CD4-positive, alpha-beta memory T cell (primary cell): ENCODE measurements around the gene RORC. TPM values are rescaled to one million over a fixed set of nuclear protein-coding genes. Genes with fewer than 3 reads are reported as not detected.

Experiments used
- CTCF ChIA-PET: fragments of 350-600 bp; sonication (Branson Sonifier 250); formaldehyde crosslinking; loops from one replicate; lab custom pipeline; 2021; ENCODE audit warnings: inconsistent platforms; ENCODE audit not compliant: partially characterized antibody; lab: Charles Lee
- POLR2A ChIA-PET: fragments of 350-600 bp; sonication (Branson Sonifier 250); formaldehyde crosslinking; loops from one replicate; lab custom pipeline; 2021; ENCODE audit not compliant: partially characterized antibody; lab: Charles Lee
- DNase-seq, 5 donors: peaks; one replicate each; pipeline versions ENCODE4 v3.0.0 to v3.0.0-alpha.2; 2020 to 2022; ENCODE audit warnings: mixed read lengths in 1 of 5
- H3K27ac ChIP-seq: one replicate; pipeline ENCODE4 v1.7.0; 2013; ENCODE audit warnings: low read depth, low read length
- H3K27me3 ChIP-seq: 2 replicates; pipeline ENCODE4 v1.7.0; 2013; ENCODE audit warnings: mild to moderate bottlenecking, low read length, moderate library complexity; ENCODE audit not compliant: insufficient read depth
- H3K36me3 ChIP-seq: 2 replicates; pipeline ENCODE4 v1.7.0; 2013; ENCODE audit warnings: mild to moderate bottlenecking, low read length, moderate library complexity; ENCODE audit not compliant: insufficient read depth
- H3K4me1 ChIP-seq: 2 replicates; pipeline ENCODE4 v1.7.0; 2013; ENCODE audit warnings: mild to moderate bottlenecking, low read length, moderate library complexity; ENCODE audit not compliant: insufficient read depth
- H3K4me3 ChIP-seq, 2 donors: one replicate each; pipeline ENCODE4 v1.7.0; 2013; ENCODE audit warnings: low read length in 2 of 2, mild to moderate bottlenecking in 1 of 2
- H3K9me3 ChIP-seq, 2 donors: one replicate each; pipeline ENCODE4 v1.7.0; 2013; ENCODE audit warnings: low read length in 2 of 2, control low read depth in 1 of 2; ENCODE audit not compliant: control insufficient read depth in 1 of 2
- H3K27ac Mint-ChIP-seq, 7 donors: one replicate each; pipeline ENCODE4 v1.8.0; 2020 to 2021; ENCODE audit warnings: mixed read lengths in 7 of 7, mild to moderate bottlenecking in 6 of 7, inconsistent platforms in 3 of 7, moderate library complexity in 3 of 7
- H3K27me3 Mint-ChIP-seq, 2 donors: one replicate each; pipeline ENCODE4 v1.8.0; 2020 to 2021; ENCODE audit warnings: mixed read lengths in 2 of 2
- H3K36me3 Mint-ChIP-seq, 2 donors: one replicate each; pipeline ENCODE4 v1.8.0; 2020 to 2021; ENCODE audit warnings: mixed read lengths in 2 of 2, inconsistent platforms in 1 of 2, mild to moderate bottlenecking in 1 of 2
- H3K4me1 Mint-ChIP-seq, 4 donors: one replicate each; pipeline ENCODE4 v1.8.0; 2020 to 2021; ENCODE audit warnings: mixed read lengths in 4 of 4, mild to moderate bottlenecking in 1 of 4
- H3K4me3 Mint-ChIP-seq, 8 donors: one replicate each; pipeline ENCODE4 v1.8.0; 2020 to 2021; ENCODE audit warnings: mixed read lengths in 8 of 8, mild to moderate bottlenecking in 7 of 8, moderate library complexity in 6 of 8, inconsistent platforms in 3 of 8
- H3K9me3 Mint-ChIP-seq, 8 donors: one replicate each; pipeline ENCODE4 v1.8.0; 2020 to 2021; ENCODE audit warnings: mixed read lengths in 8 of 8, mild to moderate bottlenecking in 5 of 8, inconsistent platforms in 3 of 8, moderate library complexity in 1 of 8
- intact Hi-C: fragments of 100-400 bp; cut with micrococcal nuclease; formaldehyde crosslinking; loops from one replicate; pipeline ENCODE4 v1.15.1; 2023
- polyA plus RNA-seq, 2 donors: library from polyadenylated mRNA; unstranded; fragments of 300-500 nt; fragmentation: Illumina TruSeq; gene quantifications; one replicate each; pipeline ENCODE4 v1.2.3, GENCODE V29; 2021
- total RNA-seq, 2 experiments: library from RNA; stranded (reverse); gene quantifications; one replicate each; pipeline ENCODE4 v1.2.3, GENCODE V29; 2021

The RORC gene
- total and polyA plus RNA-seq, 4 experiments from 2014 or later, result 10.0 to 43.1 (median 13.0) TPM

- no peak for DNase-seq
- H3K27ac Mint-ChIP-seq, result peak within 1 kb of the TSS in 6 of 7 donors; percentile 12 to 68 (median 31)
- H3K9me3 Mint-ChIP-seq, result no peaks in the 10 kb centered on the region
- H3K4me1 ChIP-seq, result peaks cover 14% of the 10 kb centered on the region
- no peak within 1 kb of the TSS for H3K4me3 Mint-ChIP-seq
- ChIA-PET CTCF (no interaction called here), POLR2A (interaction anchor here (1.8 kb wide), 1 partner anchor 31 kb away, joined by 4 read pairs; no protein-coding TSS in a partner anchor)
- intact Hi-C loops, result no loop called here
- H3K27me3 ChIP-seq, result no peaks in the 10 kb centered on the region
- no peaks in the 10 kb centered on the region for H3K9me3 ChIP-seq
- no peaks in the 10 kb centered on the region for H3K36me3 ChIP-seq
- no peak within 1 kb of the TSS for H3K27ac ChIP-seq
- H3K36me3 Mint-ChIP-seq, result peaks cover 5 to 13% of the 10 kb centered on the region in 2 donors
- no peaks in the 10 kb centered on the region for H3K27me3 Mint-ChIP-seq
- peaks cover 10 to 19% (median 12%) of the 10 kb centered on the region in 4 donors for H3K4me1 Mint-ChIP-seq
- H3K4me3 ChIP-seq, result no peak within 1 kb of the TSS
These were observed 26.4 kb downstream of the RORC start, which contains the start of gene LINGO4 for GRCh38 chr1:151805066-151805820. Gene LINGO4, minus strand, starts transcription at chr1:151805419. Its CDS starts 2,715 bp downstream, at chr1:151802704.

GRCh38 chr1:151803915-151804314 lies 27.7 kb downstream of the RORC start:
- CTCF ChIA-PET, result interaction anchor here (1.0 to 2.5 kb wide), 2 partner anchors 24 to 32 kb away, joined by 3 to 10 read pairs; no protein-coding TSS in a partner anchor
- POLR2A ChIA-PET, result interaction anchor here (4.9 kb wide), 1 partner anchor 11 kb away, joined by 35 read pairs; no protein-coding TSS in a partner anchor
- H3K9me3 ChIP-seq, result no peaks in the 10 kb centered on the region
- H3K4me3 ChIP-seq, result no peak overlapping the region
- H3K27me3 ChIP-seq, result no peaks in the 10 kb centered on the region
- Mint-ChIP-seq H3K9me3 (no peaks in the 10 kb centered on the region), H3K27me3 (no peaks in the 10 kb centered on the region), H3K36me3 (peaks cover 6 to 9% of the 10 kb centered on the region in 2 donors), H3K4me1 (peaks cover 14 to 29% (median 20%) of the 10 kb centered on the region in 4 donors), H3K27ac (peak overlapping the region in 5 of 7 donors; percentile 18 to 81 (median 30)), H3K4me3 (no peak overlapping the region)
- intact Hi-C loops, result no loop called here
- no peaks in the 10 kb centered on the region for H3K36me3 ChIP-seq
- H3K27ac ChIP-seq, result no peak overlapping the region
- no peak for DNase-seq
- H3K4me1 ChIP-seq, result peaks cover 23% of the 10 kb centered on the region

- peaks cover 6 to 7% of the 10 kb centered on the region in 2 donors for H3K36me3 Mint-ChIP-seq
- peak overlapping the region; percentile 4 to 81 (median 57) for H3K27ac Mint-ChIP-seq
- no peak for DNase-seq
- H3K27ac ChIP-seq, result no peak overlapping the region
- no peak overlapping the region for H3K4me3 ChIP-seq
- H3K9me3 Mint-ChIP-seq, result no peaks in the 10 kb centered on the region
- intact Hi-C loops, result no loop called here
- H3K36me3 ChIP-seq, result no peaks in the 10 kb centered on the region
- H3K27me3 Mint-ChIP-seq, result no peaks in the 10 kb centered on the region
- H3K9me3 ChIP-seq, result no peaks in the 10 kb centered on the region
- ChIA-PET CTCF (interaction anchor here (1.0 to 2.5 kb wide), 2 partner anchors 25 to 33 kb away, joined by 3 to 10 read pairs; no protein-coding TSS in a partner anchor), POLR2A (interaction anchor here (1.2 to 4.9 kb wide), 3 partner anchors 9 to 13 kb away, joined by 3 to 35 read pairs (median 4); partner anchors contain the start of gene TDRKH)
- no peak overlapping the region for H3K4me3 Mint-ChIP-seq
- H3K4me1 Mint-ChIP-seq, result peaks cover 14 to 22% (median 20%) of the 10 kb centered on the region in 4 donors
- no peaks in the 10 kb centered on the region for H3K27me3 ChIP-seq
- H3K4me1 ChIP-seq, result peaks cover 23% of the 10 kb centered on the region
These were observed 28.4 kb downstream of the RORC start for GRCh38 chr1:151803164-151803563.

GRCh38 chr1:151802372-151802771 lies 29.2 kb downstream of the RORC start:
- ChIA-PET POLR2A (interaction anchor here (0.6 to 4.9 kb wide), 4 partner anchors 9 to 54 kb away, joined by 3 to 35 read pairs (median 4); partner anchors contain the start of gene TDRKH), CTCF (interaction anchor here (2.5 kb wide), 1 partner anchor 34 kb away, joined by 10 read pairs; no protein-coding TSS in a partner anchor)
- Mint-ChIP-seq H3K4me3 (no peak overlapping the region), H3K36me3 (peaks cover 2 to 7% of the 10 kb centered on the region in 2 donors), H3K9me3 (no peaks in the 10 kb centered on the region), H3K27me3 (no peaks in the 10 kb centered on the region), H3K27ac (no peak overlapping the region), H3K4me1 (peaks cover 10 to 16% (median 14%) of the 10 kb centered on the region in 4 donors)
- H3K27ac ChIP-seq, result no peak overlapping the region
- intact Hi-C loops, result no loop called here
- no peaks in the 10 kb centered on the region for H3K9me3 ChIP-seq
- no peak for DNase-seq
- H3K27me3 ChIP-seq, result no peaks in the 10 kb centered on the region
- H3K36me3 ChIP-seq, result no peaks in the 10 kb centered on the region
- no peak overlapping the region for H3K4me3 ChIP-seq
- peaks cover 20% of the 10 kb centered on the region for H3K4me1 ChIP-seq

- Mint-ChIP-seq H3K4me3 (no peak overlapping the region), H3K9me3 (no peaks in the 10 kb centered on the region), H3K4me1 (peaks cover 10 to 16% (median 14%) of the 10 kb centered on the region in 4 donors), H3K36me3 (peaks cover 2 to 8% of the 10 kb centered on the region in 2 donors), H3K27ac (no peak overlapping the region), H3K27me3 (no peaks in the 10 kb centered on the region)
- DNase-seq, result no peak
- Histone ChIP-seq H3K9me3 (no peaks in the 10 kb centered on the region), H3K27me3 (no peaks in the 10 kb centered on the region), H3K4me3 (no peak overlapping the region), H3K27ac (no peak overlapping the region), H3K4me1 (peaks cover 20% of the 10 kb centered on the region), H3K36me3 (no peaks in the 10 kb centered on the region)
- ChIA-PET POLR2A (interaction anchor here (1.2 to 4.9 kb wide), 3 partner anchors 10 to 13 kb away, joined by 3 to 35 read pairs (median 4); partner anchors contain the start of gene TDRKH), CTCF (interaction anchor here (2.5 kb wide), 1 partner anchor 35 kb away, joined by 10 read pairs; no protein-coding TSS in a partner anchor)
- intact Hi-C loops, result no loop called here
These were observed 29.8 kb downstream of the RORC start for GRCh38 chr1:151801846-151802245.

- no peak for DNase-seq
- no peak overlapping the region for H3K4me3 Mint-ChIP-seq
- H3K9me3 ChIP-seq, result no peaks in the 10 kb centered on the region
- no peaks in the 10 kb centered on the region for H3K27me3 ChIP-seq
- no peaks in the 10 kb centered on the region for H3K36me3 ChIP-seq
- peaks cover 0 to 7% of the 10 kb centered on the region in 2 donors for H3K36me3 Mint-ChIP-seq
- no peak overlapping the region for H3K27ac Mint-ChIP-seq
- no peaks in the 10 kb centered on the region for H3K27me3 Mint-ChIP-seq
- ChIA-PET CTCF (interaction anchor here (1.2 to 3.2 kb wide), 4 partner anchors 12 to 200 kb away, joined by 3 to 10 read pairs (median 6); partner anchors contain the start of gene TDRKH), POLR2A (interaction anchor here (0.8 to 4.9 kb wide), 2 partner anchors 14 to 38 kb away, joined by 3 to 35 read pairs; no protein-coding TSS in a partner anchor)
- no peak overlapping the region for H3K27ac ChIP-seq
- peaks cover 20% of the 10 kb centered on the region for H3K4me1 ChIP-seq
- no peaks in the 10 kb centered on the region for H3K9me3 Mint-ChIP-seq
- intact Hi-C loops, result no loop called here
- H3K4me3 ChIP-seq, result no peak overlapping the region
- peaks cover 10 to 16% (median 14%) of the 10 kb centered on the region in 4 donors for H3K4me1 Mint-ChIP-seq
These were observed 30.2 kb downstream of the RORC start for GRCh38 chr1:151801310-151801820.
